Breast epithelium (tissue), 3 donors: ENCODE results near the gene FAXDC2.

Source experiments
- POLR2A ChIP-seq: fragments of 450-650 bp; IDR thresholded peaks from one replicate; pipeline ENCODE4 v1.6.1; 2016; ENCODE audit warnings: antibody characterized with exemption, mild to moderate bottlenecking, moderate library complexity
- POLR2AphosphoS5 ChIP-seq, 3 donors: sonication (generic); formaldehyde crosslinking; IDR thresholded peaks; one replicate each; pipeline ENCODE4 v1.6.1; 2017; ENCODE audit warnings: antibody characterized with exemption in 3 of 3
- TF ChIP-seq, protein P1 (sequence below), 3 donors: fragments of 450-650 bp; IDR thresholded peaks; one replicate each; pipeline ENCODE4 v1.5.1; 2016 to 2017; ENCODE audit warnings: antibody characterized with exemption in 3 of 3, mild to moderate bottlenecking in 3 of 3, moderate library complexity in 3 of 3

GRCh38 chr5:154773326-154773725 lies 77.1 kb downstream of the FAXDC2 start:
- TF ChIP-seq POLR2AphosphoS5 (IDR thresholded peaks at IDR 0.05) = no peak
- TF ChIP-seq, protein P1, sequence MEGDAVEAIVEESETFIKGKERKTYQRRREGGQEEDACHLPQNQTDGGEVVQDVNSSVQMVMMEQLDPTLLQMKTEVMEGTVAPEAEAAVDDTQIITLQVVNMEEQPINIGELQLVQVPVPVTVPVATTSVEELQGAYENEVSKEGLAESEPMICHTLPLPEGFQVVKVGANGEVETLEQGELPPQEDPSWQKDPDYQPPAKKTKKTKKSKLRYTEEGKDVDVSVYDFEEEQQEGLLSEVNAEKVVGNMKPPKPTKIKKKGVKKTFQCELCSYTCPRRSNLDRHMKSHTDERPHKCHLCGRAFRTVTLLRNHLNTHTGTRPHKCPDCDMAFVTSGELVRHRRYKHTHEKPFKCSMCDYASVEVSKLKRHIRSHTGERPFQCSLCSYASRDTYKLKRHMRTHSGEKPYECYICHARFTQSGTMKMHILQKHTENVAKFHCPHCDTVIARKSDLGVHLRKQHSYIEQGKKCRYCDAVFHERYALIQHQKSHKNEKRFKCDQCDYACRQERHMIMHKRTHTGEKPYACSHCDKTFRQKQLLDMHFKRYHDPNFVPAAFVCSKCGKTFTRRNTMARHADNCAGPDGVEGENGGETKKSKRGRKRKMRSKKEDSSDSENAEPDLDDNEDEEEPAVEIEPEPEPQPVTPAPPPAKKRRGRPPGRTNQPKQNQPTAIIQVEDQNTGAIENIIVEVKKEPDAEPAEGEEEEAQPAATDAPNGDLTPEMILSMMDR (IDR thresholded peaks at IDR 0.05) = no peak
- no peak for TF ChIP-seq POLR2A
